ENCODE data around the gene PTGES3. TPM values are rescaled to one million over a fixed set of nuclear protein-coding genes. Genes with fewer than 3 reads are reported as not detected.

PTGES3 gene
- total and polyA plus RNA-seq, 2 experiments from 2014 or later, result 82.2 to 210 TPM

DNA sequence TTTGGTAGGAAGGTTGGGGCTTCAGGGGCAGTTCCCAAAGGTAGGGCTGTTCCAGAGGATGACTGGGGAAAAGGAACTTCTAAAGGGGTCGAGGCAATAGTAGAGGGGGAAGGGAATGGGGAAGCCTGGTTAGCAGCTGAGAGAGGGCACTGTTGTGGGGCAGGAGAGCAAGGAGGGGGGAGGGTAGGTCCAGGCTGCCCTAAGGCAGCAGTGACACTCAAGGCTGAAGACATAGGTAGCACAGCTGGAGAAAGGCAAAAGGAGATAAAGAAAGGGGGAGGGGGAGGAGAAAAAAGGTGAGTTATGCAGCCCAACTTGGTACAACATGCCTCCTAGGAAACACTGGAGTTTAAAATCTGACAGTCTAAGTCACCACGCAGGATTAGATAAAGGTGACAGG, 33.1 kb upstream of the PTGES3 start:
- Histone ChIP-seq H3K27ac (peak overlapping the region; percentile 68), H3K36me3 (peaks cover 15% of the 10 kb centered on the region), H3K27me3 (no peaks in the 10 kb centered on the region), H3K9me3 (ENCODE audit: low read depth) (no peaks in the 10 kb centered on the region), H3K4me3 (no peak overlapping the region), H3K4me1 (ENCODE audit: low read depth) (peaks cover 54% of the 10 kb centered on the region)
- DNase-seq (ENCODE audit: low read depth in 1 of 2, low spot score in 1 of 2), result no peak
- TF ChIP-seq, protein P1, sequence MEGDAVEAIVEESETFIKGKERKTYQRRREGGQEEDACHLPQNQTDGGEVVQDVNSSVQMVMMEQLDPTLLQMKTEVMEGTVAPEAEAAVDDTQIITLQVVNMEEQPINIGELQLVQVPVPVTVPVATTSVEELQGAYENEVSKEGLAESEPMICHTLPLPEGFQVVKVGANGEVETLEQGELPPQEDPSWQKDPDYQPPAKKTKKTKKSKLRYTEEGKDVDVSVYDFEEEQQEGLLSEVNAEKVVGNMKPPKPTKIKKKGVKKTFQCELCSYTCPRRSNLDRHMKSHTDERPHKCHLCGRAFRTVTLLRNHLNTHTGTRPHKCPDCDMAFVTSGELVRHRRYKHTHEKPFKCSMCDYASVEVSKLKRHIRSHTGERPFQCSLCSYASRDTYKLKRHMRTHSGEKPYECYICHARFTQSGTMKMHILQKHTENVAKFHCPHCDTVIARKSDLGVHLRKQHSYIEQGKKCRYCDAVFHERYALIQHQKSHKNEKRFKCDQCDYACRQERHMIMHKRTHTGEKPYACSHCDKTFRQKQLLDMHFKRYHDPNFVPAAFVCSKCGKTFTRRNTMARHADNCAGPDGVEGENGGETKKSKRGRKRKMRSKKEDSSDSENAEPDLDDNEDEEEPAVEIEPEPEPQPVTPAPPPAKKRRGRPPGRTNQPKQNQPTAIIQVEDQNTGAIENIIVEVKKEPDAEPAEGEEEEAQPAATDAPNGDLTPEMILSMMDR (IDR thresholded peaks at IDR 0.05; ENCODE audit: low read depth, low read length), result no peak

DNA sequence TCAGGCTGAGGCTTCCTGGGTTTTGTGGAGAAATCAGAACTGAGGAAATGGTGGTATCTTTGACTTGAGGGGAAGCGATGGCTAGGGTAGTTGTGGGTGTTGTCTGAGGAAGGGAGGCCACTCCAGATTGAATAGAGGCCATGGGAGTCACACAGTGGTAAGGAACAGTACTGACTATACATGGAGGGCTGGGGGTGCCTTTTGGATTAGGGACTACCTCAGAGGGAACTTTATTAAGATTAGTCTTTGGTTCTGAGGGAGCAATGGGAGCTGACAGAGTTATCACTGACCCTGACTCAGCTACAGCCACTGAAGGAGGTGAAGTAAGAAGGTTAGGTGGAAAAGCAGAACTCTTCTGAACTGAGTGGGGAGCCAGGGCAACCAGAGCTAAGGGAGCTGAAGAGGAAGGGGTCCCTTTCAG, 32.7 kb upstream of the PTGES3 start:
- no peaks in the 10 kb centered on the region for H3K27me3 ChIP-seq
- no peak overlapping the region for H3K27ac ChIP-seq
- H3K9me3 ChIP-seq (ENCODE audit: low read depth), result no peaks in the 10 kb centered on the region
- TF ChIP-seq, protein P1 (IDR thresholded peaks at IDR 0.05; ENCODE audit: low read depth, low read length), result no peak
- no peak for DNase-seq (ENCODE audit: low read depth in 1 of 2, low spot score in 1 of 2)
- no peak overlapping the region for H3K4me3 ChIP-seq
- peaks cover 52% of the 10 kb centered on the region for H3K4me1 ChIP-seq (ENCODE audit: low read depth)
- H3K36me3 ChIP-seq, result peaks cover 15% of the 10 kb centered on the region

DNA sequence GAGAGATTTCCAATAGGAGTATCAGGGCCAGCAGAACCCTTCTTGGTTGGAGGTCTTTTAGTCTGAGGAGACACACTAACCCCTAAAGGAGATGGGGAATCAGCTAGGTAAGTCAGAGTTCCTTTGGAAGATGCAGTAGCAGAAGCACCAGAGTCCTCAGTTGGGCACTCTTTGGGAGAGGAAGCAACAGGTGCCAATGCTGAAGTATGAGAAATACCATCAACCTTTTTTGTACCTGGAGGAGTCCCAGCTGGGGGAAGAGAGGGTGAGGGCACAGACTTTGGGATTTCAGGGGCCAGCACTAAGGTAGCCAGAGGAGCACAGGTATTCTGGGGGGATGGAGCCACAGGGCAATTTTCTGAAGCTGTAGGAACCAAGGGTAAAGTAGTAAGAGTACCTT, 31.0 kb upstream of the PTGES3 start:
- TF ChIP-seq, protein P1 (IDR thresholded peaks at IDR 0.05; ENCODE audit: low read depth, low read length), result no peak
- Histone ChIP-seq H3K27me3 (no peaks in the 10 kb centered on the region), H3K4me3 (no peak overlapping the region), H3K9me3 (ENCODE audit: low read depth) (no peaks in the 10 kb centered on the region), H3K4me1 (ENCODE audit: low read depth) (peaks cover 50% of the 10 kb centered on the region), H3K27ac (peak overlapping the region; percentile 64), H3K36me3 (peaks cover 21% of the 10 kb centered on the region)
- DNase-seq (ENCODE audit: low read depth in 1 of 2, low spot score in 1 of 2), result no peak

DNA sequence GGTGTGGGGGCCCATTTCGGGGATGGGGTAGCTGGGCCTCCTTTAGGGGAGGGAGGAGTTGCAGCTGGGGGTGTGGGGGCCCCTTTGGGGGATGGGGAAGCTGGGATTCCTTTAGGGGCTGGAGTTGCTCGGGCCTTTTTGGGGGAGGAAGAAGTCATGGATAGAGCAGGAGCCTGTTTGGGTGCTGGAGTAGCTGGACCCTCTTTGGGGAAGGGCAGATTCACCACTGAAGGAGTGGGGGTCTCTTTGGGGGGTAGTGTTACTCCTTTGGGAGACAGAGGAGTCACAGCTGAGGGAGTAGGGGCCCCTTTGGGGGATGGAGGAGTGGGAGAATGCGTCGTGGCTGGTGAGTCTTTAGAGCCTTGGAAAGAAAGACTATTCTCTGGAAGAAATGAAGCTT, 30.6 kb upstream of the PTGES3 start:
- Histone ChIP-seq H3K27ac (peak overlapping the region; percentile 64), H3K36me3 (peaks cover 25% of the 10 kb centered on the region), H3K9me3 (ENCODE audit: low read depth) (no peaks in the 10 kb centered on the region), H3K27me3 (no peaks in the 10 kb centered on the region), H3K4me1 (ENCODE audit: low read depth) (peaks cover 49% of the 10 kb centered on the region), H3K4me3 (no peak overlapping the region)
- TF ChIP-seq, protein P1 (IDR thresholded peaks at IDR 0.05; ENCODE audit: low read depth, low read length), result no peak
- no peak for DNase-seq (ENCODE audit: low read depth in 1 of 2, low spot score in 1 of 2)

DNA sequence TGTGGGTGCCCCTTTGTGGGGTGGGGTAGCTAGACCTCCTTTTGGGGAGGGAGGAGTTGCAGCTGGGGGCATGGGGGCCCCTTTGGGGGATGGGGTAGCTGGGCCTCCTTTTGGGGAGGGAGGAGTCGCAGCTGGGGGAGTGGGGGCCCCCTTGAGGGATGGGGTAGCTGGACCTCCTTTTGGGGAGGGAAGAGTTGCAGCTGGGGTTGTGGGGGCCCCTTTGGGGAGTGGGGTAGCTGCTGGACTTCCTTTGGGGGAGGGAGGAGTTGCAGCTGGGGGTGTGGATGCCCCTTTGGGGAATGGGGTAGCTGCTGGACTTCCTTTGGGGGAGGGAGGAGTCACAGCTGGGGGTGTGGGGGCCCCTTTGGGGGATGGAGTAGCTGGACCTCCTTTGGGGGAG, 30.1 kb upstream of the PTGES3 start:
- Histone ChIP-seq H3K27ac (peak overlapping the region; percentile 64), H3K4me1 (ENCODE audit: low read depth) (peaks cover 44% of the 10 kb centered on the region), H3K4me3 (no peak overlapping the region), H3K36me3 (peaks cover 30% of the 10 kb centered on the region), H3K27me3 (no peaks in the 10 kb centered on the region), H3K9me3 (ENCODE audit: low read depth) (no peaks in the 10 kb centered on the region)
- DNase-seq (ENCODE audit: low read depth in 1 of 2, low spot score in 1 of 2), result no peak
- TF ChIP-seq, protein P1 (IDR thresholded peaks at IDR 0.05; ENCODE audit: low read depth, low read length), result no peak

Data from cardiac muscle cell (in vitro differentiated cells and primary cell).